GM12878 (cell line): ENCODE measurements around the gene IMPG2. TPM values are rescaled to one million over a fixed set of nuclear protein-coding genes. Genes with fewer than 3 reads are reported as not detected.

Source experiments
- ASH2L ChIP-seq: fragments of 300-600, 200-600 bp; sonication (generic); IDR thresholded peaks from 2 replicates; pipeline ENCODE4 v1.6.1; 2017; ENCODE audit warnings: low read depth, mild to moderate bottlenecking, borderline replicate concordance
- ATF7 ChIP-seq: fragments of 450-650 bp; IDR thresholded peaks from 2 replicates; pipeline ENCODE4 v1.6.1; 2016; ENCODE audit warnings: low read depth, mild to moderate bottlenecking
- BACH1 ChIP-seq: fragments of 450-650 bp; IDR thresholded peaks from 2 replicates; pipeline ENCODE4 v1.6.1; 2017; ENCODE audit warnings: mild to moderate bottlenecking, borderline replicate concordance
- BCL11A ChIP-seq: IDR thresholded peaks from 2 replicates; pipeline ENCODE4 v1.6.1; 2011; ENCODE audit warnings: low read depth, low read length
- CHD4 ChIP-seq: fragments of 200-600 bp; sonication (generic); IDR thresholded peaks from 2 replicates; pipeline ENCODE4 v1.6.1; 2016; ENCODE audit warnings: mild to moderate bottlenecking
- CREM ChIP-seq: IDR thresholded peaks from 2 replicates; pipeline ENCODE4 v1.6.1; 2014; ENCODE audit warnings: antibody characterized with exemption, low read depth
- EGR1 ChIP-seq, 2 experiments: IDR thresholded peaks; 1 replicate in 1 of 2; 2 replicates in 1 of 2; pipeline ENCODE4 v1.6.1; 2011 to 2012; ENCODE audit warnings: low read depth in 2 of 2, low read length in 2 of 2, borderline replicate concordance in 1 of 2, mild to moderate bottlenecking in 1 of 2, moderate library complexity in 1 of 2
- EZH2 ChIP-seq: IDR thresholded peaks from 2 replicates; pipeline ENCODE4 v1.6.1; 2012; ENCODE audit warnings: low read depth, mild to moderate bottlenecking, control low read depth, inconsistent platforms, low read length, borderline replicate concordance; ENCODE audit not compliant: control insufficient read depth
- FOXK2 ChIP-seq: fragments of 450-650 bp; IDR thresholded peaks from 2 replicates; pipeline ENCODE4 v1.6.1; 2017; ENCODE audit warnings: mild to moderate bottlenecking, moderate library complexity
- FOXM1 ChIP-seq: IDR thresholded peaks from 2 replicates; pipeline ENCODE4 v1.6.1; 2012; ENCODE audit warnings: low read depth, mild to moderate bottlenecking, inconsistent platforms, low read length, moderate library complexity
- GABPA ChIP-seq: IDR thresholded peaks from 2 replicates; pipeline ENCODE4 v1.6.1; 2014; ENCODE audit warnings: antibody characterized with exemption, low read depth, mild to moderate bottlenecking, inconsistent platforms
- IKZF2 ChIP-seq, 2 experiments: fragments of 450-650 bp; IDR thresholded peaks; 2 replicates each; pipeline ENCODE4 v1.6.1; 2017; ENCODE audit warnings: mild to moderate bottlenecking in 2 of 2, moderate library complexity in 2 of 2
- IRF4 ChIP-seq: IDR thresholded peaks from 2 replicates; pipeline ENCODE4 v1.6.1; 2011; ENCODE audit warnings: low read depth, low read length
- MEF2A ChIP-seq: IDR thresholded peaks from 2 replicates; pipeline ENCODE4 v1.6.1; 2011; ENCODE audit warnings: low read depth, mild to moderate bottlenecking, low read length, moderate library complexity; ENCODE audit not compliant: insufficient read depth
- MTA3 ChIP-seq: IDR thresholded peaks from 2 replicates; pipeline ENCODE4 v1.6.1; 2012; ENCODE audit warnings: low read length, inconsistent platforms, borderline replicate concordance
- NFIC ChIP-seq: IDR thresholded peaks from 2 replicates; pipeline ENCODE4 v1.6.1; 2012; ENCODE audit warnings: low read depth, mild to moderate bottlenecking, inconsistent platforms, low read length, moderate library complexity
- NR2C1 ChIP-seq: fragments of 450-650 bp; IDR thresholded peaks from 2 replicates; pipeline ENCODE4 v1.6.1; 2017; ENCODE audit warnings: antibody characterized with exemption, mild to moderate bottlenecking, moderate library complexity
- PML ChIP-seq: IDR thresholded peaks from 2 replicates; pipeline ENCODE4 v1.6.1; 2012; ENCODE audit warnings: low read length, inconsistent platforms
- RCOR1 ChIP-seq: conservative IDR thresholded peaks from 2 replicates; pipeline ENCODE4 v1.6.1; 2012; ENCODE audit warnings: low read depth, low read length, improper control_type of control experiment
- RUNX3 ChIP-seq: IDR thresholded peaks from 2 replicates; pipeline ENCODE4 v1.6.1; 2012; ENCODE audit warnings: low read length, inconsistent platforms
- SIX5 ChIP-seq: IDR thresholded peaks from 2 replicates; pipeline ENCODE4 v1.6.1; 2011; ENCODE audit warnings: mild to moderate bottlenecking, low read depth, low read length, moderate library complexity; ENCODE audit not compliant: severe bottlenecking
- SMAD1 ChIP-seq: fragments of 450-650 bp; IDR thresholded peaks from 2 replicates; pipeline ENCODE4 v1.6.1; 2018; ENCODE audit warnings: mild to moderate bottlenecking, low read depth; ENCODE audit not compliant: partially characterized antibody
- SPI1 ChIP-seq: IDR thresholded peaks from 2 replicates; pipeline ENCODE4 v1.6.1; 2011; ENCODE audit warnings: low read depth, mild to moderate bottlenecking, low read length, moderate library complexity, borderline replicate concordance; ENCODE audit not compliant: insufficient read depth
- STAT3 ChIP-seq: IDR thresholded peaks from 2 replicates; pipeline ENCODE4 v1.6.1; 2011; ENCODE audit warnings: low read depth, low read length, improper control_type of control experiment
- TCF12 ChIP-seq: IDR thresholded peaks from 2 replicates; pipeline ENCODE4 v1.6.1; 2011; ENCODE audit warnings: low read depth, mild to moderate bottlenecking, low read length
- WRNIP1 ChIP-seq: IDR thresholded peaks from 2 replicates; pipeline ENCODE4 v1.6.1; 2011; ENCODE audit warnings: low read depth, low read length, improper control_type of control experiment, borderline replicate concordance
- ZBED1 ChIP-seq: IDR thresholded peaks from 2 replicates; pipeline ENCODE4 v1.6.1; 2016; ENCODE audit warnings: borderline replicate concordance
- ZNF24 ChIP-seq: fragments of 450-650 bp; IDR thresholded peaks from 2 replicates; pipeline ENCODE4 v1.6.1; 2017; ENCODE audit warnings: antibody characterized with exemption, mild to moderate bottlenecking
- polyA plus RNA-seq, 11 experiments: library from polyadenylated mRNA; depleted of rRNA in 4 of 11; unstranded in 6 of 11; stranded (reverse) in 5 of 11; fragments of >200 nt; fragmentation: Nextera tagmentation in 4 of 11; fragmentation: Illumina TruSeq in 1 of 11; extraction: Ambion mirVana in 4 of 11; extraction: Trizol in 1 of 11; gene quantifications; 1 replicate in 1 of 11; 2 replicates in 10 of 11; pipeline versions ENCODE4 v1.2.1 to v1.2.3, GENCODE V29; 2011 to 2016; ENCODE audit warnings: inconsistent platforms in 2 of 11, missing spikeins in 2 of 11, low read depth in 1 of 11
- total RNA-seq, 4 experiments: library from RNA; depleted of rRNA in 3 of 4; stranded (reverse); fragments of >200 nt in 3 of 4; fragmentation: Illumina TruSeq in 1 of 4; extraction: Trizol in 1 of 4; gene quantifications; 2 replicates each; pipeline versions ENCODE4 v1.2.1 to v1.2.3, GENCODE V29; 2013 to 2021
- TF ChIP-seq, protein P1 (sequence below): IDR thresholded peaks from 2 replicates; pipeline ENCODE4 v1.6.1; 2011; ENCODE audit warnings: low read depth, low read length, improper control_type of control experiment, borderline replicate concordance
- TF ChIP-seq, protein P2 (sequence below): fragments of 450-650 bp; IDR thresholded peaks from 2 replicates; pipeline ENCODE4 v1.6.1; 2017; ENCODE audit warnings: mild to moderate bottlenecking, low read depth, inconsistent platforms; ENCODE audit not compliant: poor library complexity, severe bottlenecking

Gene IMPG2
- total and polyA plus RNA-seq, 10 of the 15 experiments (the other 5 are each of a cell fraction or from before 2014, with no cell fraction given), result under 0.01 to 0.17 (median 0.10) TPM; not detected in 3

- TF ChIP-seq ATF7, result peak; percentile 92
- no peak for TF ChIP-seq NR2C1
- TF ChIP-seq, protein P1, sequence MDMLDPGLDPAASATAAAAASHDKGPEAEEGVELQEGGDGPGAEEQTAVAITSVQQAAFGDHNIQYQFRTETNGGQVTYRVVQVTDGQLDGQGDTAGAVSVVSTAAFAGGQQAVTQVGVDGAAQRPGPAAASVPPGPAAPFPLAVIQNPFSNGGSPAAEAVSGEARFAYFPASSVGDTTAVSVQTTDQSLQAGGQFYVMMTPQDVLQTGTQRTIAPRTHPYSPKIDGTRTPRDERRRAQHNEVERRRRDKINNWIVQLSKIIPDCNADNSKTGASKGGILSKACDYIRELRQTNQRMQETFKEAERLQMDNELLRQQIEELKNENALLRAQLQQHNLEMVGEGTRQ, result no peak
- TF ChIP-seq, protein P2, sequence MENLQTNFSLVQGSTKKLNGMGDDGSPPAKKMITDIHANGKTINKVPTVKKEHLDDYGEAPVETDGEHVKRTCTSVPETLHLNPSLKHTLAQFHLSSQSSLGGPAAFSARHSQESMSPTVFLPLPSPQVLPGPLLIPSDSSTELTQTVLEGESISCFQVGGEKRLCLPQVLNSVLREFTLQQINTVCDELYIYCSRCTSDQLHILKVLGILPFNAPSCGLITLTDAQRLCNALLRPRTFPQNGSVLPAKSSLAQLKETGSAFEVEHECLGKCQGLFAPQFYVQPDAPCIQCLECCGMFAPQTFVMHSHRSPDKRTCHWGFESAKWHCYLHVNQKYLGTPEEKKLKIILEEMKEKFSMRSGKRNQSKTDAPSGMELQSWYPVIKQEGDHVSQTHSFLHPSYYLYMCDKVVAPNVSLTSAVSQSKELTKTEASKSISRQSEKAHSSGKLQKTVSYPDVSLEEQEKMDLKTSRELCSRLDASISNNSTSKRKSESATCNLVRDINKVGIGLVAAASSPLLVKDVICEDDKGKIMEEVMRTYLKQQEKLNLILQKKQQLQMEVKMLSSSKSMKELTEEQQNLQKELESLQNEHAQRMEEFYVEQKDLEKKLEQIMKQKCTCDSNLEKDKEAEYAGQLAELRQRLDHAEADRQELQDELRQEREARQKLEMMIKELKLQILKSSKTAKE, result peak; percentile 67
- peak; percentile 77 for TF ChIP-seq PML
- TF ChIP-seq EGR1 (IDR thresholded peaks at IDR 0.05; ENCODE audit: borderline replicate concordance in 1 of 2, low read depth in 2 of 2, low read length in 2 of 2), result no peak
- TF ChIP-seq IKZF2 (IDR thresholded peaks at IDR 0.05), result peak; percentile 27 to 40; a peak in 1 of 4 replicates
- TF ChIP-seq BCL11A, result peak; percentile 88; the same call in 1 of the 2 replicates
- TF ChIP-seq NFIC, result peak; percentile 98
- no peak for TF ChIP-seq TCF12
- TF ChIP-seq SIX5, result no peak
- TF ChIP-seq SPI1, result no peak
- TF ChIP-seq CREM, result peak; percentile 88
- peak; percentile 82 for TF ChIP-seq RUNX3
- TF ChIP-seq ASH2L, result no peak
- no peak for TF ChIP-seq FOXK2
- TF ChIP-seq SMAD1, result no peak
- no peak for TF ChIP-seq ZNF24
- peak; percentile 91; the same call in 1 of the 2 replicates for TF ChIP-seq FOXM1
- TF ChIP-seq CHD4, result no peak
- no peak for TF ChIP-seq EZH2
- peak; percentile 72; the same call in 1 of the 2 replicates for TF ChIP-seq MEF2A
- peak; percentile 51; the same call in 1 of the 2 replicates for TF ChIP-seq ZBED1
- TF ChIP-seq GABPA, result peak; percentile 76; the same call in 1 of the 2 replicates
- no peak for TF ChIP-seq STAT3
- TF ChIP-seq RCOR1, result no peak
- peak; percentile 82; the same call in 1 of the 2 replicates for TF ChIP-seq IRF4
- 0 out of 2 replicates have a peak, but pooled peaks have one; percentile 76 for TF ChIP-seq MTA3
- no peak for TF ChIP-seq WRNIP1
- no peak for TF ChIP-seq BACH1
Observed at GRCh38 chr3:101303089-101303731, 17.2 kb downstream of the IMPG2 start (continued).
